Heart left ventricle (tissue), 16 donors: ENCODE data around the gene GOLGB1. TPM values are rescaled to one million over a fixed set of nuclear protein-coding genes. Genes with fewer than 3 reads are reported as not detected.

ENCODE experiments used
- ATAC-seq, 4 donors: fragments of 200-7000 bp; cut with Tn5 transposase; one replicate each; pipeline ENCODE4 v1.9.1; 2020 to 2022; ENCODE audit warnings: moderate library complexity in 4 of 4, mild to moderate bottlenecking in 3 of 4, moderate number of reproducible peaks in 1 of 4
- DNase-seq, 5 donors: peaks; one replicate each; pipeline ENCODE4 v3.0.0-alpha.2; 2020
- H3K27ac ChIP-seq, 12 donors: fragments of 200-600 bp; sonication (generic) in 4 of 12; one replicate each; pipeline versions ENCODE4 v1.5.0 to v1.8.0; 2016 to 2022; ENCODE audit warnings: mild to moderate bottlenecking in 2 of 12
- H3K27me3 ChIP-seq, 9 donors: fragments of 200-600 bp; sonication (generic) in 2 of 9; one replicate each; pipeline versions ENCODE4 v1.5.1 to v1.8.0; 2016 to 2022; ENCODE audit warnings: mild to moderate bottlenecking in 3 of 9
- H3K36me3 ChIP-seq, 9 donors: fragments of 200-600 bp; sonication (generic) in 2 of 9; one replicate each; pipeline versions ENCODE4 v1.5.0 to v1.8.0; 2018 to 2022; ENCODE audit warnings: mild to moderate bottlenecking in 2 of 9
- H3K4me1 ChIP-seq, 12 donors: fragments of 200-600 bp; sonication (generic) in 4 of 12; one replicate each; pipeline versions ENCODE4 v1.5.0 to v1.8.0; 2016 to 2022; ENCODE audit warnings: mild to moderate bottlenecking in 3 of 12
- H3K4me3 ChIP-seq, 12 donors: fragments of 200-600 bp; sonication (generic) in 4 of 12; one replicate each; pipeline versions ENCODE4 v1.5.0 to v1.8.0; 2017 to 2022; ENCODE audit warnings: mild to moderate bottlenecking in 9 of 12, moderate library complexity in 4 of 12
- H3K9me3 ChIP-seq, 12 donors: fragments of 200-600 bp; sonication (generic) in 4 of 12; one replicate each; pipeline versions ENCODE4 v1.5.0 to v1.8.0; 2016 to 2022; ENCODE audit warnings: mild to moderate bottlenecking in 1 of 12
- POLR2A ChIP-seq, 2 donors: fragments of 450-650 bp; IDR thresholded peaks; one replicate each; pipeline ENCODE4 v1.6.1; 2017; ENCODE audit warnings: antibody characterized with exemption in 2 of 2, mild to moderate bottlenecking in 2 of 2, moderate library complexity in 2 of 2
- WGBS, 4 donors: extraction: QIAGEN DNeasy Blood & Tissue Kit in 2 of 4; methylation state at CpG; one replicate each; pipeline versions ENCODE4 v1.1.5 to v1.1.7; 2013 to 2018; 5-methylcytosine and 5-hydroxymethylcytosine counted together
- intact Hi-C, 10 donors: fragments of 100-400 bp; cut with DNase I; formaldehyde crosslinking; loops; one replicate each; pipeline versions ENCODE4 v1.11.1 to v1.14.2; 2022
- polyA plus RNA-seq, 2 donors: library from polyadenylated mRNA; stranded (reverse); fragments of 200-250 nt; gene quantifications; one replicate each; pipeline ENCODE4 v1.2.3, GENCODE V29; 2013
- total RNA-seq, 9 donors: library from RNA; depleted of rRNA in 2 of 9; stranded (reverse); fragments of >200 nt in 2 of 9; fragmentation: NEBNext Ultra II Directional in 3 of 9; extraction: Animal tissue kit (Norgen Biotek cat#: 25700) in 3 of 9; gene quantifications; one replicate each; pipeline versions ENCODE4 v1.1.0 to v1.2.4, GENCODE V29; 2016 to 2023
- TF ChIP-seq, protein P1 (sequence below), 12 donors: fragments of 200-600 bp; sonication (generic) in 4 of 12; IDR thresholded peaks; one replicate each; pipeline versions ENCODE4 v1.5.0 to v1.8.0; 2018 to 2022; ENCODE audit warnings: antibody characterized with exemption in 12 of 12, mild to moderate bottlenecking in 5 of 12
- donor health status: ischemic (EF 13 %, LVEDD 7.1; RV severe dilation, severe dysfunction).
- donor health status: healthy with polysubstance abuse.
- donor health status: DM: no; HTN: yes; CAD: no.
- donor health status: DM: no; HTN: no; CAD: no.
- donor health status: ischemic (EF 25% LVEDD 6.9; RV normal size, moderate dysfunction).
- donor health status: ischemic (EF 25% LVEDD 5.7; RV mildly dilated, moderate dysfunction).
- donor health status: healthy.
- donor health status: DM: yes; HTN: yes; CAD: no.
- donor health status: ischemic (EF 35%, LVEDD 5.7; RV mildly dilated, moderate dysfunction).
- donor health status: nonischemic (EF 11% LVEDD 7.7; RV severe dilation, severe dysfunction).
- donor health status: DM: yes; HTN: yes; CAD: no.
- donor health status: PGD.
- donor health status: ischemic (EF 29% LVEDD 5.4; RV normal size, mild dysfunction).
- donor health status: nonischemic (EF 23%, LVEDD 6.1; RV moderate dilation, normal function).

The GOLGB1 gene
- total and polyA plus RNA-seq, 11 donors: 14.4 to 90.9 (median 44.1) TPM

DNA sequence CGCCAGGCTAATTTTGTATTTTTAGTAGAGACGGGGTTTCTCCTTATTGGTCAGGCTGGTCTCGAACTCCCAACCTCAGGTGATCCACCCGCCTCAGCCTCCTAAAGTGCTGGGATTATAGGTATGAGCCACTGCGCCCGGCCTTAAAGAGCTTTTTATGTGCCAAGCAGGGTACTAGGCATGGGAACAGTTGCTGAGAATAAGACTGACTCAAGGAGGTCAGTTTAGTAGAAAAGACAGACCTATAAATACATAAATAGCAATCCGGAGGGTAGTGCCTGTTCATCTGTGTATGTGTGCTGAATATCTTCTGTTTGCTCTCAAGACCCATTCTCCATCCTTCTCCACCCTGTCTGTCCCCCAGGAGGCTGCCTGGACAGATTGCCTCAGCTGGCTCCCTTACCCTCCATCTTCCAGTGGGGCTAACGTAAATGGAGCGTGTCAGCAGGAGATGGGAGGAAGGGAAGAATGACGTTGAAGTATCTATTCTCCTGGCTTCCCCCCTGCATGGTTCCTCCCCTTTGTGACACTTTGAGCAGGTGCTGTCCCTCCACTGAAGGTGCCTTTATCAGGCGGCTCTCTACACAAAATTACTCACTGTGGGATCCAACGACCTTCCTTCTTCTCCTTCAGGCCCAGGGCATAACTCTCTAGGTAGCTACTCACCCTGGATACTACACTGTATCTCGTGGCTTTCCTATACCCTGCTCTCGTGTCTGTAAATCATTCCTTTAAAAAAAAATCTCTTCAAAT is 125.2 kb downstream of the GOLGB1 start:
- intact Hi-C loops: no loop called here
- 52 to 57% (median 55%) methylated on average over 14 of the region's 14 CpGs for WGBS, 4 donors
- H3K9me3 ChIP-seq: no peaks in the 10 kb centered on the region
- H3K27me3 ChIP-seq: no peaks in the 10 kb centered on the region
- H3K4me3 ChIP-seq: peak overlapping the region in 2 of 12 donors; percentile 1 to 2
- no peak for DNase-seq
- H3K4me1 ChIP-seq: peaks cover 0 to 49% (median 9%) of the 10 kb centered on the region in 12 donors
- TF ChIP-seq, protein P1, sequence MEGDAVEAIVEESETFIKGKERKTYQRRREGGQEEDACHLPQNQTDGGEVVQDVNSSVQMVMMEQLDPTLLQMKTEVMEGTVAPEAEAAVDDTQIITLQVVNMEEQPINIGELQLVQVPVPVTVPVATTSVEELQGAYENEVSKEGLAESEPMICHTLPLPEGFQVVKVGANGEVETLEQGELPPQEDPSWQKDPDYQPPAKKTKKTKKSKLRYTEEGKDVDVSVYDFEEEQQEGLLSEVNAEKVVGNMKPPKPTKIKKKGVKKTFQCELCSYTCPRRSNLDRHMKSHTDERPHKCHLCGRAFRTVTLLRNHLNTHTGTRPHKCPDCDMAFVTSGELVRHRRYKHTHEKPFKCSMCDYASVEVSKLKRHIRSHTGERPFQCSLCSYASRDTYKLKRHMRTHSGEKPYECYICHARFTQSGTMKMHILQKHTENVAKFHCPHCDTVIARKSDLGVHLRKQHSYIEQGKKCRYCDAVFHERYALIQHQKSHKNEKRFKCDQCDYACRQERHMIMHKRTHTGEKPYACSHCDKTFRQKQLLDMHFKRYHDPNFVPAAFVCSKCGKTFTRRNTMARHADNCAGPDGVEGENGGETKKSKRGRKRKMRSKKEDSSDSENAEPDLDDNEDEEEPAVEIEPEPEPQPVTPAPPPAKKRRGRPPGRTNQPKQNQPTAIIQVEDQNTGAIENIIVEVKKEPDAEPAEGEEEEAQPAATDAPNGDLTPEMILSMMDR (IDR thresholded peaks at IDR 0.05): no peak
- TF ChIP-seq POLR2A (IDR thresholded peaks at IDR 0.05): no peak
- H3K36me3 ChIP-seq: peaks cover 0 to 65% (median 10%) of the 10 kb centered on the region in 9 donors
- H3K27ac ChIP-seq: peak overlapping the region in 7 of 12 donors; percentile 9 to 70 (median 43)
- peak in 3 of 4 donors; percentile 29 to 66 (median 48) for ATAC-seq

GRCh38 chr3:121621491-121621890 is 128.1 kb downstream of the GOLGB1 start:
- H3K4me1 ChIP-seq: peaks cover 0 to 22% (median 3%) of the 10 kb centered on the region in 12 donors
- H3K27ac ChIP-seq: no peak overlapping the region
- H3K4me3 ChIP-seq: no peak overlapping the region
- no peak for TF ChIP-seq POLR2A (IDR thresholded peaks at IDR 0.05)
- TF ChIP-seq, protein P1 (IDR thresholded peaks at IDR 0.05): no peak
- peaks cover 0 to 43% (median 9%) of the 10 kb centered on the region in 9 donors for H3K36me3 ChIP-seq
- no peak for DNase-seq
- no peaks in the 10 kb centered on the region for H3K27me3 ChIP-seq
- no peaks in the 10 kb centered on the region for H3K9me3 ChIP-seq
- WGBS, 4 donors: 88 to 98% (median 93%) methylated on average over 6 of the region's 6 CpGs
- intact Hi-C loops: no loop called here
- ATAC-seq: no peak

- Histone ChIP-seq H3K4me1 (peaks cover 0 to 17% (median 2%) of the 10 kb centered on the region in 12 donors), H3K27me3 (no peaks in the 10 kb centered on the region), H3K27ac (no peak overlapping the region), H3K36me3 (peaks cover 0 to 33% (median 6%) of the 10 kb centered on the region in 9 donors), H3K9me3 (no peaks in the 10 kb centered on the region), H3K4me3 (no peak overlapping the region)
- intact Hi-C loops: no loop called here
- ATAC-seq (no peak), DNase-seq (no peak)
- WGBS, 4 donors: 89 to 98% (median 93%) methylated on average over 2 of the region's 2 CpGs
- TF ChIP-seq, protein P1 (IDR thresholded peaks at IDR 0.05): no peak
- TF ChIP-seq POLR2A (IDR thresholded peaks at IDR 0.05): no peak
These were observed 129.8 kb downstream of the GOLGB1 start for GRCh38 chr3:121619691-121620090.

Other genes with a start within 250 kb of the GOLGB1 start
- 1 to 10 TPM in 2 of 9 donors, under 1 TPM in 7; 0.13 to 1.5 (median 0.39) TPM for gene POLQ, start 203.8 kb downstream of the GOLGB1 start, total RNA-seq
- gene POLQ, start 203.8 kb downstream of the GOLGB1 start, polyA plus RNA-seq: under 1 TPM; 0.11 to 0.15 TPM
- gene ARGFX, start 181.8 kb downstream of the GOLGB1 start, total RNA-seq: not detected
- not detected for gene ARGFX, start 181.8 kb downstream of the GOLGB1 start, polyA plus RNA-seq
- gene FBXO40, start 156.4 kb downstream of the GOLGB1 start, total RNA-seq: 100 to 1,000 TPM in 7 of 9 donors, 10 to 100 TPM in 2; 85.5 to 268 (median 192) TPM
- gene FBXO40, start 156.4 kb downstream of the GOLGB1 start, polyA plus RNA-seq: 10 to 100 TPM in 1 of 2 donors, 1 to 10 TPM in 1; 4.7 to 46.6 TPM
- 10 to 100 TPM in 7 of 9 donors, 1 to 10 TPM in 2; 7.4 to 72.4 (median 10.6) TPM for gene HCLS1, start 88.8 kb downstream of the GOLGB1 start, total RNA-seq
- gene HCLS1, start 88.8 kb downstream of the GOLGB1 start, polyA plus RNA-seq: 10 to 100 TPM in 1 of 2 donors, 1 to 10 TPM in 1; 8.9 to 18.0 TPM
- gene IQCB1, start 85.3 kb upstream of the GOLGB1 start, total RNA-seq: 10 to 100 TPM in 1 of 9 donors, 1 to 10 TPM in 8; 5.3 to 10.3 (median 6.6) TPM
- 1 to 10 TPM; 5.1 to 6.3 TPM for gene IQCB1, start 85.3 kb upstream of the GOLGB1 start, polyA plus RNA-seq
- gene EAF2, start 85.5 kb upstream of the GOLGB1 start, total RNA-seq: 1 to 10 TPM in 8 of 9 donors, under 1 TPM in 1; 0.95 to 6.3 (median 3.7) TPM
- 1 to 10 TPM; 3.2 to 7.4 TPM for gene EAF2, start 85.5 kb upstream of the GOLGB1 start, polyA plus RNA-seq
- gene SLC15A2, start 144.7 kb upstream of the GOLGB1 start, total RNA-seq: 1 to 10 TPM; 1.4 to 7.6 (median 3.7) TPM
- gene SLC15A2, start 144.7 kb upstream of the GOLGB1 start, polyA plus RNA-seq: 1 to 10 TPM in 1 of 2 donors, under 1 TPM in 1; 0.22 to 1.0 TPM